Measurements from ENCODE around the gene AGPAT3. TPM values are rescaled to one million over a fixed set of nuclear protein-coding genes. Genes with fewer than 3 reads are reported as not detected.
A peak's percentile ranks its signal among the peaks of the same experiment; 100 is the strongest.

The AGPAT3 gene
- total RNA-seq, 1 experiment from 2014 or later, result 23.3 TPM

DNA sequence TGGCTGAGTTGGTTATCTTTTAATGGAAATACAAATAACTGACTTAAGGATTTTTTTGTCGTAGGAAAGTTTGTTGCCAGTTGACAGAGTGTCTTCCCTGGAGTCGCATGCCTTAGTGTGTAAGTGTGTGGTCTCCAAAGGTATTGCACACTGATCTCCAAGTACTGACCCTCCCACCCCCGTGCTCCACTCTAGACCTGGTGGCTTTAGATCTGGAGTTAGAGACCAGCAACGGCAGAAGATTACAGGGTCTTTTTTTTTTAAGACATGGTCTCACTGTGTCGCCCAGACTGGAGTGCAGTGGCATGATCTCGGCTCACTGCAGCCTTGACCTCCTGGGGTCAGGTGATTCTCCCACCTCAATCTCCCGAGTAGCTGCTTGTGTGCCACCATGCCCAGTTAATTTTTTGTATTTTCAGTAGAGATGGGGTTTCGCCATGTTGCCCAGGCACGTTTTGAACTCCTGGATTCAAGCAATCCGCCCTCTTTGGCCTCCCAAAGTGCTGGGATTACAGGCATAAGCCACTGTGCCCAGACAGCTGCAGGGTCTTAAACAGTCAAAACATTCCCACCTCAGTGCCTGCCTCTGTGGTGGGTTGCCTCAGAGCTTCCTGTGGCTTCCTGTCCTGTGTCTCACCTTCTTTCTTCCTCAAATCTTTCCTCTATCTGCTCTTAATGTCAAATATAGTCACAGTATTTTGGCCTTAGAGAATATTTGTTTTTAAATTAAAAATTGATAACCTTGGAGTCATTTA is 154.0 kb downstream of the AGPAT3 start:
- DNase-seq (ENCODE audit: low read depth), result no peak

DNA sequence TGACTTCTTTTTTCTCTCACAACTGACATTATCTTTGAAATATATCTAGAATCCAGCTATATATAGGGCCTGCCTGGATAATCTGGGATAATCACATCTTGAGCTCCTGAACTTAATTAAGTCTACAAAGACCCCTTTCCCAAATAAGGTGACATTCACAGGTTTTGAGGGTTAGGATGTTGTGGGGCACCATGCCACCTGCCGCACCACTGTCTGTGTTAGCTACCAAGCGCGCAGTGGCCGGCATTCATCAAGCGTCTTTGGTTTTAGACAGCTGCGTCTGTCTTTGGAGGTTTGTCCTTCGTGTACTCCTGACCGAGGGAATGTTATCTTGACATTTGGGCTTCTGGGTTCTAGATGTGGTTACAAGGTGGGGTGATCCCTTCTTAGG is 154.5 kb downstream of the AGPAT3 start:
- DNase-seq (ENCODE audit: low read depth), result no peak

DNA sequence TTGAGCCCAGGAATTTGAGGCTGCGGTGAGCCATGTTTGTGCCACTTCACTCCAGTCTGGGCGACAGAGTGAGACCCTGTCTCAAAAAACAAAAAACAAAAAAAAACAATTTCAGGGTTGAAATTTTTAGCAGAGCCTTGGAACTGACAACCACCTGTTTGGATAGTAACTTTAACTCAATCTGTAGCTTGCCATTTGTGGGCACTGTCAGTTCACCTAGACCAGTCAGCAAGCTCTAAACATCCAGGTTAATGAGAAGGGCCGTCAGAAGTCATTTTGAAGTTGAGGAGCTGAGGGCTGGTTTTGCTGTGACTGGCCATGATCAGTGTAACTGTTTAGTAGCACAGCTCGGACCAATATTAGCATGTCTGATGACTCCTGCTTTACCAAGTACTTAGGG is 155.5 kb downstream of the AGPAT3 start:
- DNase-seq (ENCODE audit: low read depth), result no peak

DNA sequence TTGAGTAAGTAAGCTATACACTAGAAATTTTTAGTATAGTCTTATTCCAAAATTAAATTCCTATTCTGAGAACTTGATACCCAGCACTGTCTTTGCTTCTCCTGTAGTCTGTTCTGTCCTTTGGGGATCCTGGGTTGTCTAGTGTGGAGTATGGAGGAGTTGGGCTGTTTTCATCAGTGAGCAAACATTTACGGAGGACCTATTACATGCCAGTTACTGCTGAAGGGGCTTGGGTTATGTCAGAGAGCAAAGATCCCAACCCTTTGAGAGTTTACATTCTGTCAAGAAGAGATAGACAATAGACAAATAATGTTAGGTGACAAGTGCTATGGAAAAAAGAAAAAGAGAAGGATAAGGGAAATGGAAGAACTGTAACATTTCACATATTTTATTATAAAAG is 156.0 kb downstream of the AGPAT3 start:
- no peak for DNase-seq (ENCODE audit: low read depth)

DNA sequence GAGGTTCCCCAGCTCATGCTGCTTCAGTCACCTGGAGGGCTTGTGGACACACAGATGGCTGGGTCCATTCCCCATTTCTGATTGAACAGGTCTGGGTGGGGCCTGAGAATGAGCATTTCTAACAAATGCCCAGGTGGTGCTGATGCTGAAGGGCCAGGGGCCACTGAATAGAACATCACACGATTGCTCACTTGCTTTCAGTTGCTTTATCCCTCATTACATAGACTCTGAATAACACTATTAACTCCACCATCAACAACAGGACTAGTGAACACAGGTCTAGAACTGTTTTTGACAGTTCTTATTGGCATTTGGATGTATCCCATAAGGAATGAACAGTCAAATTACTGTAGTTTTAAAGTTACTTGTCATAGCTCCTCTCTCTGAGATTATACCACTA is 159.2 kb downstream of the AGPAT3 start:
- DNase-seq (ENCODE audit: low read depth), result no peak

DNA sequence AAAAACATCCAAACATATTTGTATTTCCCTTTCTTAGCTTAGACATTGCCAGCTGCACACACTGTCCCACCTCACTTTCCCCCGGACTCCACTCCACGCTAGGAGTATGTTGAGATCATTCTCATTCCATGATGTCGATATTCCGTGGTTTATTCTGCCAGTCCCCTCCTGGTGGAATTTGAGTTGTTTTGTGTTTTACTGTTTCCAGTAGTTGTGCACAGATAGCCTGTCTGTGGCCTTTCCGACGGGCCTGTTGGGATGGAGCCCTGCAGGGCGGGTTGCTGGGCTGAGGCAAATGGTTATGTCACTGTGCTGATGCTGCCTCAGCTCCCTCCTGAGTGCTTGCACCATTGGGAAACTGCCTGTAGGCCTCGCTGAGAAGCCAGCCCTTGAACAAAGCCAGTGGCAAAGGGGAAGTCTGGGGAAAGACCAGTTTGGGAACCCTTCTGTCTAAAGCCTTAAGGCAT is 159.9 kb downstream of the AGPAT3 start:
- DNase-seq (ENCODE audit: low read depth), result peak; percentile 40

DNA sequence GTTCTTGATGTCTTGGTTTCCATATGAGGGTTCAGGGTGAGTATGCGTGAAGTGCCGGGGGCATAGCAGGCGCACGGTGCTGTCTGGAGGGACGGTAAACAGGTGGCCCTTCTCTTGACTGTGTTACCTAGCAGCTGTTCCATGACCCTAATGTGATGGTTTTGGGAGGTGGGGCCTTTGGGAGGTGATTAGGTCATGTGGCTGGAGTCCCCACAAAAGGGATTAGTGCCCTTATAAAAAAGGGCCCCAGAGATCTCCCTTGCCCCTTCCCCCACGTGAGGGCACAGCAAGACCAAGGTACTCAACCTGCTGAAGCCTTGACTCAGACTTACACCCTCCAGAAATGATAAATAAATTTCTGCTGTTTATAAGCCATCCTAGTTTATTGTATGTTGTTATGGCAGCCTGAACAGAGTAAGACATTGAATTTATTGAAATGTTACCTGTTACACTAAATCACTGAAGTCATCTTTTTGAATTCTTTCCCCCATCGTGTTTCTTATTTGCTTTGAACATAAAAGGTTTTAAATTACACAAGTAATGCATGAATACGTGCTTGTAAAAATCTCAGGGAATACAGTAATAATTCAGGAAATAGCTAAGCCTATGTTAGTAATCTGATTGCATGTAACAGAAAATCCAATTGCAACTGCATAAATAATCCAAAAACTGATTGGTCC is 162.7 kb downstream of the AGPAT3 start:
- DNase-seq (ENCODE audit: low read depth), result no peak

DNA sequence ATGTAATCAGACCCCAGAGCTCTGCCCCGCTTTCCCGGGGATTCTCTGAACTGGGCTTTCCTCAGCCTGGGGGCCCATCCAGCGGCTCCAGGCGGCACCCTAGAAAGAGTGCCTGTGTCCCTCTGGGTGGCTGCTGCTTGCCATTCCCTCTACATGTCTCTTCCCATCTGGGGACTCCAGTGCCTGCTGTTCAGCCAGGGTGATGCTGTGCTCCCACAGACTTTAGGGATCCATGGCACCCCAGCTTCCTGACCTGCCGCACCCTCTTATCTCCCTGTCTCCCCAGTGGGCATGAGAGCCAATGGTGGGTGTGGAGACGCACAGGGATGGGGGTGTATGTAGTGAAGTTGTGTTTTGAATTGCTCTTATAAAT is 163.2 kb downstream of the AGPAT3 start:
- no peak for DNase-seq (ENCODE audit: low read depth)

DNA sequence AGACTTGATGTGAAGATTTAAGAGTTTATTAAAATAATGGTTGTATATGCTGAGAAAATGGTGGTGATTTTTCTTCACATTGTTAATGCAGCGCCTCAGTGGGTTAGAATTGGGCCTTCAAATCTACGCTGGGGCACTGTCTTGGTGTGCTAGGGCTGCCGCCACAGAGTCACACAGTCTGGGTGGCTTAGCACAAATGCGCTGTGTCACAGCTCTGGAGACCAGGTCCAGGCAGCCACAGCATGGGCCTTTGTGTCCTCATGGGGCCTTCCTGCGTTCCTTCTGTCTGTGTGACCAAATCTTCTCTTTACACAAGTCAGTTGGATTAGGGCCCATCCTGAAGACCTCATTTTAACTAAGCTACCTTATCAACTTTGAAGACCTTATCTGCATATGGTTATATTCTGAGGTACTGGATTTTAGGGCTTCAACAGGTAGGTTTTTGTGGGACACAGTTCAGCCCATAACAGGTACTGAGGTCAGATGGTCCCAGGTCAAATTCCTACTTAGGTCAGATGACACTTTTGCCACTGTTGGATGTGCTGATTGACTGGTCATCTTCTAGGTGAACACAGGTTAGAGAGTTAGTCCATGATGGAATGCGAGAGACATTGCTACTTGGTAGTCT is 164.6 kb downstream of the AGPAT3 start:
- no peak for DNase-seq (ENCODE audit: low read depth)

DNA sequence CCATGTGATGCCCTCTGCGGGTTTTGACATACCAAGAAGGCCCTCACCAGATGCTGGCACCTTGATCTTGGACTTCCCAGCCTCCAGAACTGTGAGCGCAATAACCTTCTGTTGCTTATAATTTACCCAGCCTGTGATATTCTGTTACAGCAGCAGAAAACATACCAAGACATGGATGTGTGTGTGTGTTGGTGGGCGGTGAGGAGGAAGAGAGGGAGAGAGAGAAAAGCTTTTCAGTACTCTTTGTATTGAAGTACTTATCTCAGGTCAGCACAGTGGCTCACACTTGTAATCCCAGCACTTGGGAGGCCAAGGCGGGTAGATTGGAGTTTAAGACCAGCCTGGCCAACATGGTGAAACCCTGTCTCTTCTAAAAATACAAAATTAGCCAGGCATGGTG is 170.2 kb downstream of the AGPAT3 start:
- DNase-seq (ENCODE audit: low read depth), result no peak

Other genes starting within 250 kb of the AGPAT3 start
- gene HSF2BP, start 205.7 kb upstream of the AGPAT3 start, total RNA-seq (2014; rRNA removed; shearing (Covaris generic)), result 0.49 and 0.96 TPM in 2 replicates
- 12.1 and 13.1 TPM in 2 replicates for gene RRP1B, start 205.7 kb upstream of the AGPAT3 start, total RNA-seq (2014; rRNA removed; shearing (Covaris generic))
- 41.3 and 41.8 TPM in 2 replicates for gene PDXK, start 146.1 kb upstream of the AGPAT3 start, total RNA-seq (2014; rRNA removed; shearing (Covaris generic))
- 17.6 and 25.7 TPM in 2 replicates for gene CSTB, start 88.9 kb upstream of the AGPAT3 start, total RNA-seq (2014; rRNA removed; shearing (Covaris generic))
- 12.8 and 19.6 TPM in 2 replicates for gene RRP1, start 75.6 kb upstream of the AGPAT3 start, total RNA-seq (2014; rRNA removed; shearing (Covaris generic))
- 11.8 and 24.5 TPM in 2 replicates for gene TRAPPC10, start 147.1 kb downstream of the AGPAT3 start, total RNA-seq (2014; rRNA removed; shearing (Covaris generic))
- 1.9 and 2.2 TPM in 2 replicates for gene PWP2, start 242.2 kb downstream of the AGPAT3 start, total RNA-seq (2014; rRNA removed; shearing (Covaris generic))

Measured in RPMI7951 (cell line).